GM21390 (cell line): ENCODE measurements around the gene AQP6.

Source experiments
- ATAC-seq: cut with Tn5 transposase; IDR thresholded peaks from one replicate; pipeline ENCODE4 v1.9.1; 2021; ENCODE audit not compliant: unreplicated experiment

The AQP6 gene, protein sequence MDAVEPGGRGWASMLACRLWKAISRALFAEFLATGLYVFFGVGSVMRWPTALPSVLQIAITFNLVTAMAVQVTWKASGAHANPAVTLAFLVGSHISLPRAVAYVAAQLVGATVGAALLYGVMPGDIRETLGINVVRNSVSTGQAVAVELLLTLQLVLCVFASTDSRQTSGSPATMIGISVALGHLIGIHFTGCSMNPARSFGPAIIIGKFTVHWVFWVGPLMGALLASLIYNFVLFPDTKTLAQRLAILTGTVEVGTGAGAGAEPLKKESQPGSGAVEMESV

GRCh38 chr12:49972641-49973360 lies at the start of gene AQP6:
Gene AQP6 (plus strand): TSS chr12:49972947. CDS start chr12:49973174, 227 bp downstream.
- no peak for ATAC-seq

- ATAC-seq = no peak
Observed at GRCh38 chr12:49923035-49923644, 49.6 kb upstream of the AQP6 start.

DNA sequence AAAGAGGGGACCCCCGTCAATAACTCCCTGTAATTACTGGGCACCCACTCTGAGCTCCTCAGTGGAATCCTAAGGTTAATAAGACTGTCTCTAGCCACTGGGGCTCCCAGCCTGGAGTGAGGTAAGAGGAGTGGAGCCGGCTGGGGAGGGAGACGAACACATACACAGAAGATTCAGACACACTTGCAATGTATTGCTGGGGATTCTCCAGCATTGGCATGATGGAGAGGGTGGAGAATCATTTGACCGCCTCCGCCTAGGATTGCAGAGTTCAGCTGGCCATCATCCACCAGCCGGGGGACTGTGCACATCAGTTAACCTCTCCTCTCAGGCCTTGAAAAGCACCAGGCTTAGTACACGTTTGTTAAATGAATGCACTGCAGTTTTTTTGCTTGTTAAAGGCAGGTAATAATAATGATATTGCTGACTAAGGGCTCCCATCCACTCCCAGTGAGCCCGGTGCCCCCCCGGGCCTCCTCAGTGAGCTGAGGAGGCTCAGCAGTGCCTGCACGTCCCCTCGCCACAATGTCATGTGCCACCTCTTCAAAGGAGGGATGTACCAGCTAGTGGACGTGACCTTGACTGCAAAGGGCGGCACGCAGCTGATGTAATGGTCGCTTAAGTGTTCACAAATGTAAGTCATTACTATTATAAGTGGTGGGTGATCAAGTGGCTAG lies 48.7 kb upstream of the AQP6 start:
- no peak for ATAC-seq

- ATAC-seq = no peak
Observed at GRCh38 chr12:49924628-49925246, 48.0 kb upstream of the AQP6 start.

GRCh38 chr12:49925433-49926204 lies 47.1 kb upstream of the AQP6 start:
- ATAC-seq = no peak

DNA sequence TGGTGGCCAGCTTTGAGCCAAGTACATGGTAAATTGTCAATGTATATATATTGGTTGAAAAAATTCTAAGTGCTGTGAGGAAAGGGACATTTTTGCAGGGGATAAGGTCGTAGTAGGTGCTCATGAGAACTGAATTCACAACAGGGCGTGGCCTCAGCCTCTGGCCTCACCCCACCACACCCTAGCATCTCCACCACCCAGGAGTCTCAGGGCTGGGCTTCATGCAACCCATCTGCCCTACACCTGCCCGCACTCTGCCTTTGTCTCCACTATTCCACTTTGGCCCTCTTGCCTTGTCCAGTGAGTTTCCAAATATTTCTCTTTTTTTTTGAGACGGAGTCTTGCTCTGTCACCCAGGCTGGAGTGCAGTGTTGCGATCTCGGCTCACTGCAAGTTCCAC lies 44.3 kb upstream of the AQP6 start:
- ATAC-seq = no peak

- ATAC-seq = no peak
Observed at GRCh38 chr12:49929581-49929980, 43.2 kb upstream of the AQP6 start.

DNA sequence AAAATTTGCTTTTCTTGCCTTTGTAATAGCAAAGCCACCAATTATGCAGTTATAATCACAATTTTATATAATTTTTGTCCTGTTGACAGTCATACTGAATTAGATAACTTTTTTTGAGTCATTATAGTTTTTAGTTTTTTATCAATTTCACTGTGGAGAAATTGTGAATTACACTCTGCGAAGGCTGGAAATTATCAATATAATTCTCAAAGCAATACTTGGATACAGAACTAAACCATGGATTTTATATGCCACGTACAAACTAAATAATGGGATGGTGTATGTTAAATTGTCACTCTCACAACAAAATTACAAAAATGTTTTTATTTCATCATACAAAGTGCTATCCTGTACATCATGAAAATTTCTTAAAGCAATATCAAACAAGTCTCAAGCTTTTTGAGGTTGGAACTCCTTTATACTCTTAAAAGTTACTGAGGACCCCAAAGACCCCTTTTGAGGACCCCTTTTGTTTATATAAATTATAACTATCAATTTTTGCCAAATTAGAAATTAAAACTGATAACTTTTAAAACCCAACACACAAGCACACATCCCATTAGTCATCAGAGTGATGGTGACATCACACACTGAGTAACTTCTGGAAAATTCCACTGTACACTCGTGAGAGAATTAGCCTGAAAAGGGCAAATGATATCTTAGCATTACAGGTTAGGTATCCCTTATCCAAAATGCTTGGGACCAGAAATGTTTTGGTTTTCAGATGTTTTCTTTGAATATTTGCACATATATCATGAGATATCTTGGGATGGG lies 42.0 kb upstream of the AQP6 start:
- no peak for ATAC-seq

DNA sequence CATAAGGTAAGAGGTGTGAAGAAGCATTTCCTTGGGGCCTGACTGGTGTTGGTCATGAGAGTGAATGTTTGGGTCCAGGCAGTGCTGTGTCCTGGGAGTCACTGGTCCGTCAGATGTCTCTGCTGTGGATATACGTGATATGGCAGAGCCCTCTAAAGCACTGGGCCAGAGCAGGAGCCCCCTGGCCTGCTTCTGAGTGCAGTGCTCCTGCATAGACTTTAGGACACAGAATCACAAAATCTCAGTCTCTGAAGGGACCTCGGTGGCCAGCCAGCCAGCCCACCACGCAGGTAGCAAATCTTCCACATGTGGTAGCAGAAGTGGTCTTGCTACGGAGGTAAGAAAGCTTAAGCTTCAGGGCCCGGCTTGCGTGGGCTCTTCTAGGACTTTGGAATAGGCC lies 40.7 kb upstream of the AQP6 start:
- no peak for ATAC-seq

- no peak for ATAC-seq
Observed at GRCh38 chr12:49932533-49933130, 40.1 kb upstream of the AQP6 start.

GRCh38 chr12:49933796-49934195 lies 39.0 kb upstream of the AQP6 start:
- no peak for ATAC-seq

- no peak for ATAC-seq
Observed at GRCh38 chr12:49934505-49934904, 38.2 kb upstream of the AQP6 start.

DNA sequence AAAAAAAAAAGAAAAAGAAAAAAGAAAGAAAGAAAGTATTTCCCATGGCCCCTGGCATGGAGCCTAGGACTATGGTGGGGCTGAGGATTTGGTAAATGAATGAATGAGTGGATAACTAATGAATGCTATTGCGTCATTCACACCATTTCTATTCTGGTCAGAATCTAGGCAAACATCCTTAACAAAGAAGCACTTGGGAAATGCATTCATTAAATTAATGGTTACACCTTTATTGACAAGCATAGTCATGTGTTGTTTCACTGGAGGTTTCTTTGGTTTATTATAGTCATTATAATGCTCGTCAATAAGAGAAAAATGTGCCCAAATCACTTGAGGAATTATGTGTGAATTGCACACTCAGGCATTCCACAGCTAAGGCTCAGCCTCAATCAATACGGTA lies 35.8 kb upstream of the AQP6 start:
- no peak for ATAC-seq

DNA sequence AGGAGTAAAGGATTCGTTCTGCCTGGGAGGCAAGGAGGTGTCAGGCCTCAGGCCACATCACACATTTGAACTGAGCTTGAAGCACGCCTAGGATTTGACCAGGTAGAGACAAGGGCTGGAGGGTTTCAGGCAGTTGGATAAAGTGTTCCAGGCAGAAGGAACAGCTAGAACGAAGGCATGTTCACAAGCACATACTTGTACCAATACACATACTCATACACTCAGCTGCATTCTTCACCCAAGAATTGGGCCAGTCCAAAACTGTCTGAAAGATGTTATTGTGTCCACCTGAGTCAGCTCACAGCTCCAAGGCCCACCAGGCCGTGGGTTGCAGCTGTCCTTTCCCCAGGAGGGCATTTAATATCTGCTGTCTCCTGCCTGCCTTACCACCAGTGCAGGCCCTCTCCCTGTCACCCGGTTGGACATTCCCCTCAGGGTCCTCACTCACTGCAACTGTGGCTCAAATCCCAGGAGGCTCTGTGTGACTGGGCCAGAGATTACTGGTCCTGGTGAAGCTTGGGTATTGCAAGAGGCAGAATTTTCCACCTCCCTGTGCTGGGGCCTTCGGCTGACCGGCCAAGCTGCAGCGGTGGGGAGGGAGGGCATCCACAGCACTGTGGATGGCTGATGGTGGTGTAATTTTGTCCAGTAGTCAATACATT lies 35.0 kb upstream of the AQP6 start:
- ATAC-seq = no peak

DNA sequence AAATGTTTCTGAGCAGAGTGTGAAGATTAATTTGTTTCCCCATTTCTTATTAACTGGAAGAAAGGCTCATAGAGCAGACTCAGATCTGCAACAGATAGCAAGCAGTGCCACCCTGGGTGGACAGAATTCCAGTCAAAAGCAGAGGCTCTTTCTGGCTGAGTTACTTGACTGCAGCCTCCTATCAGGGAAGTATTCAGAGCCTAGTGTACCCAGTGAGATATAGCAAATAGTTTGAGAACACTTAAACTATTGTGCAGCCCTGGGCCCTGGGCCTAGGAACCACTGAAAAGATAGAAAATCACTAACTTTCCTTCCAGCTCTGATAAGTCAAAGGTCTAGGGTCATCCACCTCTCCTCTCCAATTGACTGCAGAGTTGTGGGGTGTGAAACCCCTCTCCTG lies 33.4 kb upstream of the AQP6 start:
- ATAC-seq = no peak

- no peak for ATAC-seq
Observed at GRCh38 chr12:49939707-49940106, 33.0 kb upstream of the AQP6 start.

DNA sequence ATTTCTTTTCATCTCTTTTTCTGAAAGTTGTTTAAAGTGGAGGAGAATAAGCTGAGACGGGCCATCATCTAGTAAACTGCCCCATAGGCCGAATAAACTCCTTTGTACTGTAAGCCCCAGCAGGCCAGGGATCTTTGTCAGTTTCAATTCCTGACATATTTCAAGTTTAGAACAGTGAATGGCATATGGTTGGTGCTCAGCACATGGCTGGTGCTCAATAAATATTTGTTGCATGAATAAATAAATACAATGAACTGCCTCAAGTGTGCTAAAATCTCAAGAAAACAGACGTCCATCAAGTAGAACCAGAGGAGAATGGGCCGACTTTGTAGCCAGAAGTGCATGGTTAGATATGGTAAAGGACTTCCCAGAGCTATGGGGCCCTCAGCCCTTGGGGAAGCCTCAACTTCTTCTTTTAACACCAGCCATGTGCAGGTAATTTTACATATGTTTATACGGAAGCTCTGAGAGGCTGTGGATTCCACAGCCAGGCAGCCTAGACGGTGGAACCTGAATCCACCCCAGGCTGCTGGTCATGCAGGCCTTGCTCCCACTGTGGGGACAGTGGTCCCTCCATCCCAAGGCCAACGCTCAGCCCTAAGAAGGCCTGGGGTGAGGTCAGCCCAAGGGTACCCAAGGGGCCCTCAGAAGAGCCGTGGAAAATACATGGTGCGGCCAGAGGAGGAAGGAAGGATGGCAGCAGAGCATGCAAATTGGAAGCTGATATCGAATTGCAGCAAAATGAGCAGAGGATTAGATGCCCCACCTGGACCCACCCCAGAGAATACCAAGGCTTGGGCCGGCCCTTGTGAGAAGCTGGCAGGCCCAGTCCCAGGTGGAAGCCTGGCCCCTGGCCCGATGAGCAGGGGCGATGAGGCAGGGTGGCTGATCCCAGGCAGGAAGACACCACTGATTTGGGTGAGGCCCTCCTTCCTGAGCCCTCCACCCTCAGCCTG lies 30.9 kb upstream of the AQP6 start:
- ATAC-seq = no peak

GRCh38 chr12:49942512-49942893 lies 30.2 kb upstream of the AQP6 start:
- no peak for ATAC-seq
